WTC11 (cell line): ENCODE measurements around the gene MFSD12.

Experiments used
- ATF3 ChIP-seq: sonication (generic); formaldehyde crosslinking; conservative IDR thresholded peaks from 2 replicates; pipeline ENCODE4 v1.8.1; 2022; ENCODE audit warnings: mild to moderate bottlenecking, missing genetic modification reagents
- CTCF ChIP-seq: fragments of 200-600 bp; IDR thresholded peaks from 2 replicates; pipeline ENCODE4 v1.8.0; 2022; ENCODE audit warnings: antibody characterized with exemption
- ESRRA ChIP-seq: sonication (generic); formaldehyde crosslinking; IDR thresholded peaks from 2 replicates; pipeline ENCODE4 v1.8.1; 2022; ENCODE audit warnings: mild to moderate bottlenecking, missing genetic modification reagents, borderline replicate concordance
- FOXK1 ChIP-seq: sonication (generic); formaldehyde crosslinking; IDR thresholded peaks from 2 replicates; pipeline ENCODE4 v1.8.0; 2022; ENCODE audit warnings: mild to moderate bottlenecking, moderate library complexity, missing genetic modification reagents
- JUN ChIP-seq: sonication (generic); formaldehyde crosslinking; IDR thresholded peaks from 2 replicates; pipeline ENCODE4 v1.8.0; 2023; ENCODE audit warnings: mild to moderate bottlenecking, missing genetic modification reagents
- NR3C1 ChIP-seq: sonication (generic); formaldehyde crosslinking; conservative IDR thresholded peaks from 2 replicates; pipeline ENCODE4 v1.8.1; 2023; ENCODE audit warnings: low read depth, mild to moderate bottlenecking, missing genetic modification reagents
- SMAD3 ChIP-seq: sonication (generic); formaldehyde crosslinking; IDR thresholded peaks from 2 replicates; pipeline ENCODE4 v1.8.0; 2022; ENCODE audit warnings: missing genetic modification reagents, mild to moderate bottlenecking, borderline replicate concordance
- ZNF281 ChIP-seq: sonication (generic); formaldehyde crosslinking; IDR thresholded peaks from 2 replicates; pipeline ENCODE4 v1.8.0; 2023; ENCODE audit warnings: mild to moderate bottlenecking, missing genetic modification reagents
- TF ChIP-seq, protein P1 (sequence below): sonication (generic); formaldehyde crosslinking; IDR thresholded peaks from 2 replicates; pipeline ENCODE4 v1.8.0; 2023; ENCODE audit warnings: missing genetic modification reagents, mild to moderate bottlenecking, borderline replicate concordance
- TF ChIP-seq, protein P2 (sequence below): sonication (generic); formaldehyde crosslinking; IDR thresholded peaks from 2 replicates; pipeline ENCODE4 v1.8.1; 2023; ENCODE audit warnings: mild to moderate bottlenecking, missing genetic modification reagents

- no peak for TF ChIP-seq CTCF
- no peak for TF ChIP-seq ATF3 (CRISPR knock-in tag)
- no peak for TF ChIP-seq ZNF281 (CRISPR knock-in tag)
- TF ChIP-seq, protein P1, sequence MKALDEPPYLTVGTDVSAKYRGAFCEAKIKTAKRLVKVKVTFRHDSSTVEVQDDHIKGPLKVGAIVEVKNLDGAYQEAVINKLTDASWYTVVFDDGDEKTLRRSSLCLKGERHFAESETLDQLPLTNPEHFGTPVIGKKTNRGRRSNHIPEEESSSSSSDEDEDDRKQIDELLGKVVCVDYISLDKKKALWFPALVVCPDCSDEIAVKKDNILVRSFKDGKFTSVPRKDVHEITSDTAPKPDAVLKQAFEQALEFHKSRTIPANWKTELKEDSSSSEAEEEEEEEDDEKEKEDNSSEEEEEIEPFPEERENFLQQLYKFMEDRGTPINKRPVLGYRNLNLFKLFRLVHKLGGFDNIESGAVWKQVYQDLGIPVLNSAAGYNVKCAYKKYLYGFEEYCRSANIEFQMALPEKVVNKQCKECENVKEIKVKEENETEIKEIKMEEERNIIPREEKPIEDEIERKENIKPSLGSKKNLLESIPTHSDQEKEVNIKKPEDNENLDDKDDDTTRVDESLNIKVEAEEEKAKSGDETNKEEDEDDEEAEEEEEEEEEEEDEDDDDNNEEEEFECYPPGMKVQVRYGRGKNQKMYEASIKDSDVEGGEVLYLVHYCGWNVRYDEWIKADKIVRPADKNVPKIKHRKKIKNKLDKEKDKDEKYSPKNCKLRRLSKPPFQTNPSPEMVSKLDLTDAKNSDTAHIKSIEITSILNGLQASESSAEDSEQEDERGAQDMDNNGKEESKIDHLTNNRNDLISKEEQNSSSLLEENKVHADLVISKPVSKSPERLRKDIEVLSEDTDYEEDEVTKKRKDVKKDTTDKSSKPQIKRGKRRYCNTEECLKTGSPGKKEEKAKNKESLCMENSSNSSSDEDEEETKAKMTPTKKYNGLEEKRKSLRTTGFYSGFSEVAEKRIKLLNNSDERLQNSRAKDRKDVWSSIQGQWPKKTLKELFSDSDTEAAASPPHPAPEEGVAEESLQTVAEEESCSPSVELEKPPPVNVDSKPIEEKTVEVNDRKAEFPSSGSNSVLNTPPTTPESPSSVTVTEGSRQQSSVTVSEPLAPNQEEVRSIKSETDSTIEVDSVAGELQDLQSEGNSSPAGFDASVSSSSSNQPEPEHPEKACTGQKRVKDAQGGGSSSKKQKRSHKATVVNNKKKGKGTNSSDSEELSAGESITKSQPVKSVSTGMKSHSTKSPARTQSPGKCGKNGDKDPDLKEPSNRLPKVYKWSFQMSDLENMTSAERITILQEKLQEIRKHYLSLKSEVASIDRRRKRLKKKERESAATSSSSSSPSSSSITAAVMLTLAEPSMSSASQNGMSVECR (CRISPR knock-in tag) = no peak
- no peak for TF ChIP-seq ESRRA (CRISPR knock-in tag)
- no peak for TF ChIP-seq FOXK1 (CRISPR knock-in tag)
- no peak for TF ChIP-seq NR3C1
- TF ChIP-seq, protein P2, sequence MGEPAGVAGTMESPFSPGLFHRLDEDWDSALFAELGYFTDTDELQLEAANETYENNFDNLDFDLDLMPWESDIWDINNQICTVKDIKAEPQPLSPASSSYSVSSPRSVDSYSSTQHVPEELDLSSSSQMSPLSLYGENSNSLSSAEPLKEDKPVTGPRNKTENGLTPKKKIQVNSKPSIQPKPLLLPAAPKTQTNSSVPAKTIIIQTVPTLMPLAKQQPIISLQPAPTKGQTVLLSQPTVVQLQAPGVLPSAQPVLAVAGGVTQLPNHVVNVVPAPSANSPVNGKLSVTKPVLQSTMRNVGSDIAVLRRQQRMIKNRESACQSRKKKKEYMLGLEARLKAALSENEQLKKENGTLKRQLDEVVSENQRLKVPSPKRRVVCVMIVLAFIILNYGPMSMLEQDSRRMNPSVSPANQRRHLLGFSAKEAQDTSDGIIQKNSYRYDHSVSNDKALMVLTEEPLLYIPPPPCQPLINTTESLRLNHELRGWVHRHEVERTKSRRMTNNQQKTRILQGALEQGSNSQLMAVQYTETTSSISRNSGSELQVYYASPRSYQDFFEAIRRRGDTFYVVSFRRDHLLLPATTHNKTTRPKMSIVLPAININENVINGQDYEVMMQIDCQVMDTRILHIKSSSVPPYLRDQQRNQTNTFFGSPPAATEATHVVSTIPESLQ (CRISPR knock-in tag) = no peak
- no peak for TF ChIP-seq JUN
- TF ChIP-seq SMAD3 (CRISPR knock-in tag) = no peak
Observed at GRCh38 chr19:3503036-3503572, 54.3 kb downstream of the MFSD12 start.
